ENCODE measurements around the gene BEND5.

The BEND5 gene

GRCh38 chr1:48717082-48717481 is 59.6 kb downstream of the BEND5 start:
- Histone ChIP-seq H3K9me3 (no peaks in the 10 kb centered on the region), H3K4me3 (ENCODE audit: low read depth in 1 of 2, low read length in 1 of 2) (no peak overlapping the region), H3K4me1 (ENCODE audit: control insufficient read depth in 1 of 2, insufficient read depth in 1 of 2, low read depth in 1 of 2, low read length in 1 of 2) (no peaks in the 10 kb centered on the region), H3K36me3 (no peaks in the 10 kb centered on the region), H3K27me3 (no peaks in the 10 kb centered on the region), H3K27ac (no peak overlapping the region)
- no peak for TF ChIP-seq CTCF (IDR thresholded peaks at IDR 0.05)

- no peaks in the 10 kb centered on the region for H3K9me3 ChIP-seq
- no peaks in the 10 kb centered on the region for H3K27me3 ChIP-seq
- no peak overlapping the region for H3K27ac ChIP-seq
- TF ChIP-seq CTCF (IDR thresholded peaks at IDR 0.05), result no peak
- no peak overlapping the region for H3K4me3 ChIP-seq (ENCODE audit: low read depth in 1 of 2, low read length in 1 of 2)
- H3K4me1 ChIP-seq (ENCODE audit: control insufficient read depth in 1 of 2, insufficient read depth in 1 of 2, low read depth in 1 of 2, low read length in 1 of 2), result no peaks in the 10 kb centered on the region
- H3K36me3 ChIP-seq, result no peaks in the 10 kb centered on the region
Measured at GRCh38 chr1:48715921-48716320, 60.8 kb downstream of the BEND5 start.

- no peak overlapping the region for H3K27ac ChIP-seq
- no peaks in the 10 kb centered on the region for H3K4me1 ChIP-seq (ENCODE audit: control insufficient read depth in 1 of 2, insufficient read depth in 1 of 2, low read depth in 1 of 2, low read length in 1 of 2)
- no peaks in the 10 kb centered on the region for H3K36me3 ChIP-seq
- no peak overlapping the region for H3K4me3 ChIP-seq (ENCODE audit: low read depth in 1 of 2, low read length in 1 of 2)
- TF ChIP-seq CTCF (IDR thresholded peaks at IDR 0.05), result no peak
- no peaks in the 10 kb centered on the region for H3K9me3 ChIP-seq
- H3K27me3 ChIP-seq, result no peaks in the 10 kb centered on the region
Measured at GRCh38 chr1:48710915-48711314, 65.8 kb downstream of the BEND5 start.

GRCh38 chr1:48710318-48710717 is 66.4 kb downstream of the BEND5 start:
- Histone ChIP-seq H3K4me3 (ENCODE audit: low read depth in 1 of 2, low read length in 1 of 2) (no peak overlapping the region), H3K36me3 (no peaks in the 10 kb centered on the region), H3K9me3 (no peaks in the 10 kb centered on the region), H3K4me1 (ENCODE audit: control insufficient read depth in 1 of 2, insufficient read depth in 1 of 2, low read depth in 1 of 2, low read length in 1 of 2) (no peaks in the 10 kb centered on the region), H3K27ac (no peak overlapping the region), H3K27me3 (no peaks in the 10 kb centered on the region)
- no peak for TF ChIP-seq CTCF (IDR thresholded peaks at IDR 0.05)

GRCh38 chr1:48704736-48705135 is 72.0 kb downstream of the BEND5 start:
- Histone ChIP-seq H3K36me3 (no peaks in the 10 kb centered on the region), H3K4me3 (ENCODE audit: low read depth in 1 of 2, low read length in 1 of 2) (no peak overlapping the region), H3K27me3 (no peaks in the 10 kb centered on the region), H3K9me3 (no peaks in the 10 kb centered on the region), H3K27ac (no peak overlapping the region), H3K4me1 (ENCODE audit: control insufficient read depth in 1 of 2, insufficient read depth in 1 of 2, low read depth in 1 of 2, low read length in 1 of 2) (no peaks in the 10 kb centered on the region)
- TF ChIP-seq CTCF (IDR thresholded peaks at IDR 0.05), result no peak

GRCh38 chr1:48701445-48701844 is 75.2 kb downstream of the BEND5 start:
- Histone ChIP-seq H3K27ac (no peak overlapping the region), H3K27me3 (no peaks in the 10 kb centered on the region), H3K4me1 (ENCODE audit: control insufficient read depth in 1 of 2, insufficient read depth in 1 of 2, low read depth in 1 of 2, low read length in 1 of 2) (no peaks in the 10 kb centered on the region), H3K9me3 (no peaks in the 10 kb centered on the region), H3K4me3 (ENCODE audit: low read depth in 1 of 2, low read length in 1 of 2) (no peak overlapping the region), H3K36me3 (no peaks in the 10 kb centered on the region)
- no peak for TF ChIP-seq CTCF (IDR thresholded peaks at IDR 0.05)
